Lower lobe of right lung (tissue), 2 donors: ENCODE results near the gene KIF22. TPM values are rescaled to one million over a fixed set of nuclear protein-coding genes. Genes with fewer than 3 reads are reported as not detected.
A peak's percentile ranks its signal among the peaks of the same experiment; 100 is the strongest.

ENCODE experiments used
- ATAC-seq, 2 donors: fragments of 200-7000 bp; cut with Tn5 transposase; one replicate each; pipeline ENCODE4 v1.9.1; 2020 to 2022; ENCODE audit warnings: mild to moderate bottlenecking in 2 of 2, moderate library complexity in 2 of 2
- DNase-seq: peaks from one replicate; pipeline ENCODE4 v3.0.0-alpha.2; 2020
- H3K27ac ChIP-seq: fragments of 200-600 bp; one replicate; pipeline ENCODE4 v1.8.0; 2022
- H3K27me3 ChIP-seq: fragments of 200-600 bp; one replicate; pipeline ENCODE4 v1.8.0; 2022; ENCODE audit warnings: low read depth
- H3K36me3 ChIP-seq: fragments of 200-600 bp; one replicate; pipeline ENCODE4 v1.8.0; 2022; ENCODE audit warnings: mild to moderate bottlenecking
- H3K4me1 ChIP-seq: fragments of 200-600 bp; one replicate; pipeline ENCODE4 v1.8.0; 2022
- H3K4me3 ChIP-seq: fragments of 200-600 bp; one replicate; pipeline ENCODE4 v1.8.0; 2022; ENCODE audit warnings: mild to moderate bottlenecking
- H3K9me3 ChIP-seq: fragments of 200-600 bp; one replicate; pipeline ENCODE4 v1.8.0; 2022
- CTCF ChIP-seq: fragments of 200-600 bp; IDR thresholded peaks from one replicate; pipeline ENCODE4 v1.8.0; 2022; ENCODE audit warnings: antibody characterized with exemption, mild to moderate bottlenecking
- intact Hi-C: fragments of 100-400 bp; cut with DNase I; formaldehyde crosslinking; loops from one replicate; pipeline ENCODE4 v1.11.0; 2022
- total RNA-seq: library from RNA; stranded (reverse); fragmentation: NEBNext Ultra II Directional; extraction: Animal tissue kit (Norgen Biotek cat#: 25700); gene quantifications from one replicate; pipeline ENCODE4 v1.2.1, GENCODE V29; 2021
- donor health status: DM: no; HTN: yes; CAD: no; lungs with severe emphysema.

The KIF22 gene
- total RNA-seq, 1 donor from 2014 or later = 21.8 TPM

- TF ChIP-seq CTCF = no peak
- intact Hi-C loops = no loop called here
- no peaks in the 10 kb centered on the region for H3K27me3 ChIP-seq
- no peaks in the 10 kb centered on the region for H3K9me3 ChIP-seq
- no peak overlapping the region for H3K4me3 ChIP-seq
- H3K36me3 ChIP-seq = no peaks in the 10 kb centered on the region
- ATAC-seq = no peak
- DNase-seq = no peak
- H3K27ac ChIP-seq = no peak overlapping the region
- H3K4me1 ChIP-seq = peaks cover under 1% of the 10 kb centered on the region
These were observed 27.2 kb upstream of the KIF22 start for GRCh38 chr16:29763326-29763725.

GRCh38 chr16:29765167-29766032 is 25.2 kb upstream of the KIF22 start:
- Histone ChIP-seq H3K4me1 (no peaks in the 10 kb centered on the region), H3K9me3 (no peaks in the 10 kb centered on the region), H3K27me3 (no peaks in the 10 kb centered on the region), H3K4me3 (no peak overlapping the region), H3K36me3 (no peaks in the 10 kb centered on the region), H3K27ac (no peak overlapping the region)
- DNase-seq = peak; percentile 84
- peak; percentile 91 to 92 for ATAC-seq
- TF ChIP-seq CTCF = no peak
- intact Hi-C loops = no loop called here

- no peak for TF ChIP-seq CTCF
- no peaks in the 10 kb centered on the region for H3K36me3 ChIP-seq
- no peaks in the 10 kb centered on the region for H3K9me3 ChIP-seq
- no peaks in the 10 kb centered on the region for H3K4me1 ChIP-seq
- intact Hi-C loops = no loop called here
- DNase-seq = no peak
- ATAC-seq = no peak
- no peak overlapping the region for H3K4me3 ChIP-seq
- no peak overlapping the region for H3K27ac ChIP-seq
- no peaks in the 10 kb centered on the region for H3K27me3 ChIP-seq
These were observed 24.0 kb upstream of the KIF22 start for GRCh38 chr16:29766571-29766970.

GRCh38 chr16:29767062-29767461 is 23.5 kb upstream of the KIF22 start:
- intact Hi-C loops = no loop called here
- Histone ChIP-seq H3K4me3 (no peak overlapping the region), H3K27ac (no peak overlapping the region), H3K36me3 (no peaks in the 10 kb centered on the region), H3K4me1 (no peaks in the 10 kb centered on the region), H3K27me3 (no peaks in the 10 kb centered on the region), H3K9me3 (no peaks in the 10 kb centered on the region)
- ATAC-seq = no peak
- no peak for TF ChIP-seq CTCF
- no peak for DNase-seq

- no peaks in the 10 kb centered on the region for H3K27me3 ChIP-seq
- ATAC-seq (no peak), DNase-seq (no peak)
- TF ChIP-seq CTCF = no peak
- no peaks in the 10 kb centered on the region for H3K4me1 ChIP-seq
- H3K9me3 ChIP-seq = no peaks in the 10 kb centered on the region
- H3K36me3 ChIP-seq = no peaks in the 10 kb centered on the region
- H3K4me3 ChIP-seq = no peak overlapping the region
- H3K27ac ChIP-seq = no peak overlapping the region
- intact Hi-C loops = no loop called here
These were observed 21.0 kb upstream of the KIF22 start for GRCh38 chr16:29769507-29769906.
